Measurements from ENCODE around the gene FCMR.

Gene FCMR

DNA sequence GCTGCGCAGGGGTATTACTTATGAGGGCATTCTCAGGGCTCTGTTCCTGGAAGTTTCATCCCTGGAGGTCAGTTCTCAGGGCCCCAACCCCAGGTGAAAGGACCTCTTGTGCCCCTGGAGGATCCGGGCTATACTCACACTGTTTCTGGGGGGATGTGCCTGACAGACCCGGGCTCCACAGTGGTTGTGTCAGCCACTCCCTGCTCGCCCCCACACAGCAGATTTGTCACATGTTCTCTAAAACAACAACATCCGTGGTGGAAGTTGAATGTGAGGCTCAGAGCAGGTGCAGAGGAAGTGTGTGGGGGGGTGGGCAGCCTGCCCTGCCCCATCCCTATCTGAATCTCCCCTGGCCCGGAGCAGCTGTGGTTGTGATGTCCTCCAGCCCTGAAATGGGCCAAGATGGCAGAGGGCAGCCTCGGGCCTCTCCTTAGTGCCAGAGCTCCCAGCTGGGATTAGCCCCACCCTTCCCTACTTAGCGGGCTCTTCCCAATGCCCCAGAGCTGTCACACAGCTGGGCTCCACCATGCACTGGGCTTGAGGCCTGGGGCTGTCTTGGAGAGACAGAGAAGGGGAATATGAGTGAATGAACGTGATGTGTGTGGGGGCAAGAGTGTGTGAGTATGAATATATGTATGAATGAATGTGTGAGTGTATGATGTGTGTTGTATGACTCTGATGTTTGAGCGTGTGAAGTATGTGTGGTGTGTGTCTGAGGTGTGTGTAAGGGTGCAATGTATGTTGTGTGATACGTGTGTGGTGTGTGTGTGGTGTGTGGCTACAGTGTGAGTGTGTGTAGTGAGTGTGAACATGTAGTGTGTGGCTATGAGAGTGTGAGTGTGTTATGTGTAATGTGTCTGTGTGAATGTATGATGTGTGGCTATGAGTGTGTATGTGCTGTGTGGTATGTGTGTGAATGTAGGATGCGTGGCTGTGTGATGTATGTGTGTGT, 1.5 kb upstream of the FCMR start:
- no peak for DNase-seq (ENCODE audit: low read depth, low spot score)

GRCh38 chr1:206922524-206922923, 783 bp upstream of the FCMR start:
- DNase-seq (ENCODE audit: low read depth, low spot score) = no peak

DNA sequence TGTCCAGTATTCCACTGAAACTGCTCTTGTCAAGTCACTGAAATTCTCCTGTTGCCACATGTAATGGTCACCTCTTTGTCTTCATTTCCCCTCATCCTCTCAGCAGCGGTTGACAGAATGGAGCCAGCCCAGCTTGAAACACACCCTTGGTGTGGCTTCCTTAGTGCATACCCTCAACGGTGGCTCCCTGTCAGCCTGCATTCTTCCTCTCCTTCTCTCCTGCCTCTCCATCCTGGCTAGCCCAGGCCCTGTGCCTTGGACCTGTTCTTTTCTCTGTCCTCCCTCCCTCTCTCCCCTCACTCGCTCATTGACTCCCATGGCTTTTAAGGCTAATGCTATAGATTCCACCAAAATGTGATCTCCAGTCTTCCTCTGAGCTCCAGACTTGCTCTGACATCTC, 3.7 kb downstream of the FCMR start:
- no peak for DNase-seq (ENCODE audit: low read depth, low spot score)

DNA sequence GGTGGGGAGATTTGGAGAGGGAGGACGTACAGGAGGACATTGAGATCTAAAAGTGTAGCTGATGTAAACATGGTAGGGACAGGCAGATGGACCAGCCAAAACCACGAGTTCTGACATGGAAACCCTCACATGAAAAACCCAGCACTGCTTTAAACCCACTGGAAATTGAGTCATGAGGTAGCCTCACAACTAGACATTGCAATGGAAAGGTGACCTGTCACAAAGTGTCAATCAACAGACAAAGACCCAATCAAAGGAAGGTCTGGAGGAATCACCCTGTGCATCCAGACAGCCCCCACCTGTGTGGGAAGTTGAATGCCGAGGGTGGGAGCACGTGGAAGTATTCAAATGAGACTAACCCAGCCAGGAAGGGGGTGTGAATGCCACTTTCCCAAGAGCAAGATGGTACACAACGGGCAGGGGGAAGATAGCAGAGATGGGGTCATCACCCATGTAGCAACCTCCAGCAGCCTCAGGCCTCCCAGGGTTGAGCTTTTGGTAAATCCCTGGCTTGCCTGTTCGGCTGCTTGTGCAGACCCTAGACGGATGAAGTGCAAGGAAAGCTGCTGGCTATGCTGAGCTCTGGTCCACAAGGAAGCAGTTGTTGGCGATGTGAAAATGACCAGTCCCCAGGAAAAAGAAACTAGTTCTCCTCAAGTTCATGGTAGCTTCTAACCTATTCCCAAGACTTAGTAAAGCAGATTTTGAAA, 5.6 kb downstream of the FCMR start:
- DNase-seq (ENCODE audit: low read depth, low spot score) = no peak

DNA sequence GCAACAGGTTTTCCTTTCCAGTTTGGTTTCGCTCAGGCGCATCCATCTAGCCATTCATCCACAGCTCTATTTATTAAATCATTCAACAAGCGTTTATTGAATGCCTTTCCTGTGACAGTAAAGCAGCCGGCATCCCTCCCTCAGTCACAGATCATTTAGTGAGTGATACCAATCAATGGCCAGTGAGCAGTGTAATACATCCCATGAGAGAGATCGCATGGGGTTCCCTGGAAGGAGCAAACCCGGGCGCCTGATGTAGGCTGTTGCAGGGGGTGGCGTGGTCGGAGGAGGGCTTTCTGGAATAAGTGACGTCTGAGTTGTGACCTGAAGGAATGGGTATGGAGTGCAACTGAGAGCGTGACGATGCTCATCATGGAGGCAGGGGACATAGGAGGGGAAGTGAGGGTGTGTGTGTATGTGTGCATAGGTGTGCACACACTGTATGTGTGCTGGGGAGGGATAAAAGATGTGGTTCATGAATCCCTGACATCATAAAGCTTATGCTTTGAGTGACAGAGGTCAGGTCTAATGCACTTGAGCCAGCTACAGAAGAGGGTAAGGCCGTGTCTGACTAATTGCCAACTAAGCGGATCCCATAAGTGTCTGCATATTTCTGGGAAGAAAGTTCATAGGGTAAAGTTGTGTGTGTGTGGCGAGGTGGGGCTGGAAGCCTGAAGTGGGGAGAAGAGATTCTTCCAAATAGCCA, 6.6 kb downstream of the FCMR start:
- no peak for DNase-seq (ENCODE audit: low read depth, low spot score)

GRCh38 chr1:206913766-206914537, 7.8 kb downstream of the FCMR start:
- no peak for DNase-seq (ENCODE audit: low read depth, low spot score)

DNA sequence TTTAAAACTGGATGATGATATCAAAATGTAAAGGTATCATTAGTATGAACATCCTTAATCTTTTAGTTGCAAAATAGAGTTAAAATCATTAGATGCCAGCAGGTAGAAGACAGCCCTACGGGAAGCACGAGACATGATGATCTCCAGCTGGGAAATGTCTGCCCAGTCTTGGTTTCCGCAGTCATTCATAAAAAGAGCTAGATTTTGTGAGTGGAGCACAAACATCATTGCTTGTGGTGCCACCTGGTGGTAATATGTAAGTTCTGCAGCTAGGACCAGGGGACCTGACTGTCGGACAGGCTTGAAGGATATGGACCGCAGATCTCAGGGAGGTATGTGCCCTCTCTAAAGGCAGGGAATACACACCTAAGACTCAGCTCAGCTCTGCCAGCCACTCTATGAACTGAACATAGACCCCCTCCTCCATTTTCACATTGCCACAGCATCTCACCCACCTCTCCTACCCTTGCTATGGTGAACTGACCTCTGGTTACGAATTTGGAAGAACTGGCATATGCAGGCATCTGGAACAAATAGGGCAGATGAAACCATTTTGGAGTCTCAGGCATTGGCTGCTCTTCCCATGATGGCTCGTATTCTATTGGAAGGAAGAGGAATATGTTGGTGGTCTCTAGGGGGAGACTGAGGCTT, 9.2 kb downstream of the FCMR start:
- DNase-seq (ENCODE audit: low read depth, low spot score) = peak; percentile 61

DNA sequence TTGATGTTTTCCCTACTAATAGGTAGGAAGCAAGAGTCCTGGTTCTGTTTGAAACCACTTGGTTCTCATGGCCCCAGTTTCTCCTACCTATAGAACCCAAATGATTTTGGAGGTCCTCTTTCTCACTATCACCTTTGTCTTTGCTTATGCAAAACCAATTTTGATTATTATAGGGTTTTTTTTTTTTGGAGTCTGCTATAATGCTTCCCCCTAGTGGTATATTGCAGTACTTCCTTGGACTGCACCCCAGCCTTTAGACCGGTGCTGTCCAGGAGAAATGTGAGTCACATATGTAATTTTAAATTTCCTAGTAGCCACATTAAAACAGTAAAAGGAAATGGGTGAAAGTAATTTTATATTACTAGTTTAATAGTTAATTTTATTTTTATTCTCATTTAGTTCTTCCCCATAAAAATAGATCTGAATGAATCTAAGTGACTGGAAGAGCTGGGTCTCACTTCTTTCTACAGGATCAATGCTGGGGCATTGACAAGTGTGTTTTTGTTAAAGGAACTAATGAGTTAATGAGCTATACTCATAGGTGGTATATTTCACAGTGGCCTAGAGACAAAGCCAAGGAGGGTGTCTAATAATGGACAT, 10.6 kb downstream of the FCMR start:
- DNase-seq (ENCODE audit: low read depth, low spot score) = no peak

DNA sequence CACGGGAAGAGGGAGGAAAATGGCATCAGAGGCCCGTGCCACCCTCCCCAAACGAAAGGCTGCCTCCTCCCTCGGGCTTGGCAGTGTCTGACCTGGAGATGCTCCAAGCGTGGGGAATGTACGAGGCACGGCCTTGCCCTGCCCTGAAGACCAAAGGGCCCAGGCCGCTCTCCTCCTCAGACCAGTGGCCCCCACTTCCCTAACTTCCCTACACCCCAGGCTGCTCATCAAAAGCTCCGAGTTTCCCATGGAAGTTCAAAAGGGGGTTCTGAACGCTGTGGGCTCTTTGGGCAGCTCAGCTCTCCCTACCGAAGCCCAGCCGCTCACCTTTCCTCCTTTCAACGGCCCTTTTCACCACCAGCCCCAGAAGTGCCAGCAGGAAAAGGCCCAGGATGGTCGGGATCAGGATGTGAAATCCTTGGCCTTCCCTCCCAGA, 11.8 kb downstream of the FCMR start:
- DNase-seq (ENCODE audit: low read depth, low spot score) = no peak

GRCh38 chr1:206909161-206909882, 12.4 kb downstream of the FCMR start:
- no peak for DNase-seq (ENCODE audit: low read depth, low spot score)

- no peak for DNase-seq (ENCODE audit: low read depth, low spot score)
These were observed 13.7 kb downstream of the FCMR start for GRCh38 chr1:206908038-206908437.

DNA sequence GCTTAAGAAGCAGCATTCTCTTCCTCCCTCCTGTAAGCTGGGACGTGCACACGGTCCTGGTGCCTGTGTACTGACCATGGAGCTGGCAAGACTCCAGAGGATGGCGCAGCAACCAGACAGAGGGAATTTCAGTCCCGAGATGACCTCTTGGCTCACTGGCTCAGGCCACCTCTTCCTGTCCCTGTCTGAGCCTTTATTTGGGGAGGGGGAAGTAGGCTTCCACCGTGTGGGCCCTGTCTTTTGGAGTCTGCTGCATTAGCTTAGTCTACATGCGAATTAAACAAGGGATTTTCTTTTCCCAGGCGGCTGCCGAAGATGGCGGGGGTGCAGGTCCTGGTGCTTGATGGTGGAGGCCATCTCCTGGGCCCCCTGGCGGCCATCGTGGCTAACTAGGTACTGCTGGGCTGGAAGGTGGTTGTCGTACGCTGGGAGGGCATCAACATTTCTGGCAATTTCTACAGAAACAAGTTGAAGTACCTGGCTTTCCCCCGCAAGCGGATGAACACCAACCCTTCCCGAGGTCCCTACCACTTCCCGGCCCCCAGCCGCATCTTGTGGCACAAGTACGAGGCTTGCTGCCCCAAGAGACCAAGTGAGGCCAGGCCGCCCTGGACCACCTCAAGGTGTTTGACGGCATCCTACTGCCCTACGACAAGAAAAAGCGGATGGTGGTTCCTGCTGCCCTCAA, 14.3 kb downstream of the FCMR start:
- DNase-seq (ENCODE audit: low read depth, low spot score) = no peak

GRCh38 chr1:206905295-206906164, 16.2 kb downstream of the FCMR start:
- DNase-seq (ENCODE audit: low read depth, low spot score) = no peak

GRCh38 chr1:206904423-206905142, 17.2 kb downstream of the FCMR start:
- DNase-seq (ENCODE audit: low read depth, low spot score) = no peak

DNA sequence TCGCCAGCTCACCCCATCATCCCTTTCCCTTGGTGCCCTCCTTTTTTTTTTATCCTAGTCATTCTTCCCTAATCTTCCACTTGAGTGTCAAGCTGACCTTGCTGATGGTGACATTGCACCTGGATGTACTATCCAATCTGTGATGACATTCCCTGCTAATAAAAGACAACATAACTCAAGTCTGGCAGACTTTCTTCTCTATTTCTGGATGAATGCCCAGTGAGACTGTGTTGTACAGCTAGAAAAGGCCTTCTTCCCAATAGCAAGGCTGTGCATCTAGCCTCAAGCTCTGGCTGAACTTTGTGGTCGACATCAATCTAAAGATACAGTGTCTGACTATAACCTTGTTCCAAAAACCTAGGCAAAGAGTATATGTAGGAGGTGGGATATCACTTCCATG, 18.1 kb downstream of the FCMR start:
- no peak for DNase-seq (ENCODE audit: low read depth, low spot score)

- DNase-seq (ENCODE audit: low read depth, low spot score) = no peak
These were observed 19.0 kb downstream of the FCMR start for GRCh38 chr1:206902702-206903101.

- DNase-seq (ENCODE audit: low read depth, low spot score) = no peak
These were observed 19.8 kb downstream of the FCMR start for GRCh38 chr1:206901944-206902343.

DNA sequence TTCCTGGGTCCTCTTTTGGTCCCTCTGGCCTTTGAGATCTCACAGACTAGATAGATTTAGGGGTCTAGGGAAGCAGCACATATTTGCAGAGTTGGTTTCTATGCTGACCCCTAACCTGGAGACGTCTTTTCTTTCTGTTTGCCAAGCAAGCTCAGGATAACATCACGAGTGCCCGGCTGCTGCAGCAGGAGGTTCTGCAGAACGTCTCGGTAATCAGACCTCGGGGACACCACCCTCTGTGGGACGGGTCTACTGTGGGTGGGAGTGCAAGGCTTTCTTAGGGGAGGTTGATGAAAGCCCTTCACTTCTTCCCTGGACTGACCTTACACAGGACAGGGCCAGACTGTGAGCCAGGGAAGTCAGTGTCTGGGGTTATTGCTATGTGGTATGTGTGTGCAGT, 21.6 kb downstream of the FCMR start:
- no peak for DNase-seq (ENCODE audit: low read depth, low spot score)
